Adrenal gland (tissue), 5 donors: ENCODE measurements around the gene FAM114A1.

Experiments used
- POLR2A ChIP-seq, 2 donors: fragments of 450-650 bp; IDR thresholded peaks; one replicate each; pipeline ENCODE4 v1.6.1; 2017; ENCODE audit warnings: antibody characterized with exemption in 2 of 2, mild to moderate bottlenecking in 2 of 2, moderate library complexity in 1 of 2
- TF ChIP-seq, protein P1 (sequence below), 6 experiments: fragments of 450-650 bp in 4 of 6; fragments of 200-600 bp in 2 of 6; sonication (generic) in 1 of 6; IDR thresholded peaks; 1 replicate in 5 of 6; 2 replicates in 1 of 6; pipeline versions ENCODE4 v1.5.1 to v1.8.0; 2016 to 2021; ENCODE audit warnings: antibody characterized with exemption in 6 of 6, mild to moderate bottlenecking in 2 of 6, moderate library complexity in 1 of 6
- donor health status: DM: no; HTN: no; CAD: no.

DNA sequence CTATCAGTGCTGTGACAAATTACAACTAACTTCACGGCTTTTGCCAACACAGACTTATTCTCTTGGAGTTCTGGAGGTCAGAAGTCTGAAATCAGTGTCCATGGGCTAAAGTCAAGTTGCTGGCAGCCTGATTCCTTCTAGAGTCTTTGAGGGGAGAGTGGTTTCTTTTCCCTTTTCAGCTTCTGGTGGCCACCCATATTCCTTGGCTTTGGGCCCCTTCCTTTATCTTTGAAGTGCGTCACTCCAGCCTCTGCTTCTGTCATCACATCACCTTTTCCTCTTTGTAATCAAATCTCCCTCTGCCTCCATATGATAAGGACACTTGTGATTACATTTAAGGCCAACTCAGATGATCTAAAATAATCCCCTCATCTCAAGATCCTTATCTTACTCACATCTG is 9.0 kb downstream of the FAM114A1 start:
- TF ChIP-seq, protein P1, sequence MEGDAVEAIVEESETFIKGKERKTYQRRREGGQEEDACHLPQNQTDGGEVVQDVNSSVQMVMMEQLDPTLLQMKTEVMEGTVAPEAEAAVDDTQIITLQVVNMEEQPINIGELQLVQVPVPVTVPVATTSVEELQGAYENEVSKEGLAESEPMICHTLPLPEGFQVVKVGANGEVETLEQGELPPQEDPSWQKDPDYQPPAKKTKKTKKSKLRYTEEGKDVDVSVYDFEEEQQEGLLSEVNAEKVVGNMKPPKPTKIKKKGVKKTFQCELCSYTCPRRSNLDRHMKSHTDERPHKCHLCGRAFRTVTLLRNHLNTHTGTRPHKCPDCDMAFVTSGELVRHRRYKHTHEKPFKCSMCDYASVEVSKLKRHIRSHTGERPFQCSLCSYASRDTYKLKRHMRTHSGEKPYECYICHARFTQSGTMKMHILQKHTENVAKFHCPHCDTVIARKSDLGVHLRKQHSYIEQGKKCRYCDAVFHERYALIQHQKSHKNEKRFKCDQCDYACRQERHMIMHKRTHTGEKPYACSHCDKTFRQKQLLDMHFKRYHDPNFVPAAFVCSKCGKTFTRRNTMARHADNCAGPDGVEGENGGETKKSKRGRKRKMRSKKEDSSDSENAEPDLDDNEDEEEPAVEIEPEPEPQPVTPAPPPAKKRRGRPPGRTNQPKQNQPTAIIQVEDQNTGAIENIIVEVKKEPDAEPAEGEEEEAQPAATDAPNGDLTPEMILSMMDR (IDR thresholded peaks at IDR 0.05) = no peak
- no peak for TF ChIP-seq POLR2A (IDR thresholded peaks at IDR 0.05)
